ENCODE measurements around the gene BPHL.
"Not testable (repeated sequence)": the region's sequence is repeated elsewhere in the genome, so short reads cannot be mapped to it uniquely, and the experiment has no call there.

The BPHL gene

DNA sequence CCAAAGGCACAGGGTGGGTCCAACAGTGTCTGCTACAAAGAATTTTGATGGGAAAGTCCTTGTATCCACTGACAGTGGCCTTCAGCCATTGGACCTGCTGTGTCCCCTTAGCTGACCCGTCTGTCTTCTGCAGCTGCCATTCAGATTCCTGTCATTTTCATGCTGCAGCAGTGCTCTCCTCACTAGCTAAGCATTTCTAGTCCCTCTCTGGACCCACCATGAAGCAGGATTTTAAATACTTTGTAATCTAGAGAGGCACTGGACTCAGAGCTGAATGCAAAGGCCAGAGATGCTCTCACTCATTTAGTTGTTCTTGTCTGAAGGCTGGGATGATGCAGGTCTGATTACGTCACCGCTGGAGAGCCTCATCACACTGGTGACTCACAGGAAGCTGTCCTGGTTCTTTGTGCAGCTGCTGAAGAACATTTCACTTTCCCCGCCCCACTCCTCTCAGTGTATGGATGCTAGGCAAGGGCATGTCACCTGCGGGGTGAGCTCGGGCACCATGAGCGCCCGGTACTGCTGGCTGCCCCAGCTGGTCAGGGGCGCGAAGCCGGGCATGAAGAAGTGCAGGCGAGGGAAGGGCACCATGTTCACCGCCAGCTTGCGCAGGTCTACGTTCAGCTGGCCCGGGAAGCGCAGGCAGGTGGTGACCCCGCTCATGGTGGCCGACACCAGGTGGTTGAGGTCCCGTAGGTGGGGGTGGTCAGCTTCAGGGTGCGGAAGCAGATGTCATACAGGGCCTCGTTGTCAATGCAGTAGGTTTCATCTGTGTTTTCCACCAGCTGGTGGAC is 58.2 kb downstream of the BPHL start:
- no peak for DNase-seq (ENCODE audit: low read depth in 2 of 2, low spot score in 1 of 2)

DNA sequence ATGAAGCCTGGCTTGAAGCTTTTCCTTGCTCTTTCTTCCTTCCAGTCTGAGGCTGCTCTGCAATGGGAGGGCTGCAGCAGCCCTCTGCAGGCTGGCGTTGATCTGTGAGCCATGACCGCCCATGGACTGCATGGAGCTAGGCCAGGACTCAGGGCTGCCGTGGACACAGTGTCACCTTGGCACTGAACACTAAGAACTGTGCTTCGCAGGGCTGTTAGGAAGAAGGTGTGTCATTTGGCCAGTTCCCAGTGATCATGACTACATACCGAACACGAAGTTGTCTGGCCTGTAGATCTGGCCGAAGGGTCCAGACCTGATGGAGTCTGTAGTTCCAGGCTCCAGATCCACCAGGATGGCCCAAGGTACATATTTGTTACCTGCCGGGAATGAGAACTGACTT is 60.2 kb downstream of the BPHL start:
- DNase-seq (ENCODE audit: low read depth in 2 of 2, low spot score in 1 of 2) = not testable (repeated sequence)

DNA sequence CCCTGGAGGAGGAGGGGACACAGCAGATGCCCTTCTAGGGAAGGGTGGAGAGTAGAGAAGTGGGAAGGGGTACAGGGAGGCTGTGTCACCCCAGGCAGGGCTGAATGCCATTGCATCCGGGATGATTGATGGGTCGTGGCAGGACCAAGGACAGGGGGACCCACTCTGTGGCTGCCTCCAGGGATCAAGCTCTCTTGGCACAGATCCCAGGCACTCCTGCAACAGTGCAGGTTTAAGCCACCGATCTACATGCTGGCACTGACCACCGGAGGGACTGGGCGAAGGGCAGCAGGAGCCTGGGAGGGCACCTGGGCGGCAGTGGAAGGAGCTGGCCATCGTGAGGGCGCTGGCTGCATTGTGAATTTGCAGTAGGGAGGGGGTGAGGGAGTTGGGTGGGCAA is 61.4 kb downstream of the BPHL start:
- DNase-seq (ENCODE audit: low read depth in 2 of 2, low spot score in 1 of 2) = not testable (repeated sequence)

DNA sequence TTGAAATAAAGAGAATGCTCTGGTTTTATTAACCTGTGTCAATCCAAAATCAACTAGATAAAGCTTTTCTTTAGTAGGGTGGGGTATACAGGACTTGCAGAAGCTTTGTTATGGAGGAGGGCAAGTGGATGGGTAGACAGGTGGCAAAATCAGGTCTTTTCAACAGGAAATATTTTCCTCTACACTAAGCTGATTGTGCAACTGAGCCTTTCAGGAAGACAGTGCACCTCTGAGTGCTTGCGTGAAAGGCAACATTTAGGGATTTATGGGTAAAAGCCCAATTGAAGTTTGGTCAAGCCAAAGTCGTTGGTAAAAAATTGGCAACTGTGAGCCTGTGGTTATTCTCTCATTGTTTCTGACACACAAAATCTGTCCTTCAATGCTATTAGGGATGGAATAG is 62.6 kb downstream of the BPHL start:
- no peak for DNase-seq (ENCODE audit: low read depth in 2 of 2, low spot score in 1 of 2)

DNA sequence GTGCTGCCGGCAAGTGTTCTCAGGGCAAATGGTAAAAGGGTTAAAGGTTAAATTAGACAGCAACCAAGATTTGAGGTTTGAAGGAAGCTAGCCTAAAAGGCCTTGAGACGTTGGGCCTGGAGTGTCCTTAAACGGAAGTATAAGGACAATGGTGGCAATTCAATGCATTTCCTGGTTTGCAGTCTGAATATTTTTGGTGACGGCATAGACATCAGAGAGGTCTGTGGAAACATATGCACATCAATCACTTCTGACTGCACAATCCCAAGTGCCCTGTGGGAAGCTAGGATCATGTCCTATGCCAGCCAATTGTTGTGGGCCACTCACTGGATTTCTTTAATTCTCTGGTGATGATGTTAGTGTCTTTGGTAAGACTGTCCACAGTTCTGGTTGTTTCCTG is 64.6 kb downstream of the BPHL start:
- DNase-seq (ENCODE audit: low read depth in 2 of 2, low spot score in 1 of 2) = no peak

DNA sequence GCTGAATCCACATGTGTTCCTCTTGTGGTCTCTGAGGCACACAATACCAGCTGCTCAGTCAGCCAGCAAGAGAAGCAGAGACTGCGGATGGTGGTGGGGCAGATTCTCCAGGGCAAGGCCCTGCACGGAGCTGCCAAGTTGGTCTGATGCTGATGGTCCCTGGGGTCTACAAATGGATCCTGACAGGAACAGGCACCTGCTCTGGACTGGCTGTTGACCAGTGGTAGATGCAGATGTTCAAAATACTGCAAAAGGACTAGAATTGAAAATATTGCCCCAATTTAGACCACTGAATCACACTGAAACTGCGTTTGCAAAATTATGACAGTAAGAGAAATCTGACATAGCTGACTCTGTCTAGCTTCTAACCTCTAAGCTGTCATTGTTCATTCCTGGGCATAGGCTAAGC is 68.5 kb downstream of the BPHL start:
- no peak for DNase-seq (ENCODE audit: low read depth in 2 of 2, low spot score in 1 of 2)

DNA sequence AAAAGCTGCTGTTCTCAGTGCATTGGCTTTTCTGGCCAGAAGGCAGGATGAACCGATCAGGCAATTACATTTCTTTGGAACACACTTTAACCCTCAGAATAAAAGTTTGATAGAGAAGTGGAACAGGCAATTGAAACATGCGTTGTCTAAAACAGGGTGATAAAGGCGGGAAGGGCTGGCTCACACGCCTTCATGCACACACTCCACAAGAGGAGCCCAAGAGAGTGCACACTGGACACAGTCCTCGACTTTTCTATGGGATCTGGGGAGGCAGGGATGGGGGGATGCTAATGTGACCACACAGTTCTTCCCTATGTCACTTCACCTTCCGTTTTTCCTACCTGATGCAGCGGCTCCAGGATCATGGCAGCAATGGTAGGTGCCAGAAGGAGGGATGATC is 69.8 kb downstream of the BPHL start:
- DNase-seq (ENCODE audit: low read depth in 2 of 2, low spot score in 1 of 2) = no peak

DNA sequence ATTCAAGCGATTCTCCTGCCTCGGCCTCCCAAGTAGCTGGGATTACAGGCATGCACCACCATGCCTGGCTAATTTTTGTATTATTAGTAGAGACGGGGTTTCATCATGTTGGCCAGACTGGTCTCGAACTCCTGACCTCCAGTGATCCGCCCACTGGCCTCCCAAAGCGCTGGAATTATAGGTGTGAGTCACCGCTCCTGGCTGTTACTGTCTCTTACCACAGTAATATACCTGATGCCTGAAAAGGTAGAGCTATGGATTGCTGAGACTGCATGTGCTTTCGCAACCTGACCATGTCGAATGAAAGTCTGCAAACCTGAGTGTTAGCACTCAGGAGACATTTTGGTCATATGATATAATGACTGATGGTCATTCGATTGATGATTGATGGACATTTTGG is 70.7 kb downstream of the BPHL start:
- DNase-seq (ENCODE audit: low read depth in 2 of 2, low spot score in 1 of 2) = not testable (repeated sequence)

DNA sequence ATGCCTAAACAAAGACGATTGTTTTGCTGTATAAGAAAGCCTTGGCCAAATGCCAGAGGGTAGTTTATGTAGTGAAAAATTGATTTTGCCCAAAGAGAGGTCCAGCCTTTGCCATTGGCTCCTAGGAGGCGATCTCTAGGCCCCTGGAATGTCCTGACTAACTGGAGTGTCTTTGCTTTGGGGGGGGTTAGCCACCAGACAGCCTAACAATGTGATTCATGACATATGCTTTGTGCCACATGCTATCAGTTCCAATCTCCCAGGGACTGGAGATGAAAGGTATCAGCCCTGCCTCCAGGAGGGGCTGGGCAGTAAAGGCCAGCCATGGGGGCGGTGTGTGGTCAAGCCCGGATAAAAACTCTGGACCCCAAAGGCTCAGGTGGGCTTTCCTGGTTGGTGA is 71.5 kb downstream of the BPHL start:
- DNase-seq (ENCODE audit: low read depth in 2 of 2, low spot score in 1 of 2) = no peak

DNA sequence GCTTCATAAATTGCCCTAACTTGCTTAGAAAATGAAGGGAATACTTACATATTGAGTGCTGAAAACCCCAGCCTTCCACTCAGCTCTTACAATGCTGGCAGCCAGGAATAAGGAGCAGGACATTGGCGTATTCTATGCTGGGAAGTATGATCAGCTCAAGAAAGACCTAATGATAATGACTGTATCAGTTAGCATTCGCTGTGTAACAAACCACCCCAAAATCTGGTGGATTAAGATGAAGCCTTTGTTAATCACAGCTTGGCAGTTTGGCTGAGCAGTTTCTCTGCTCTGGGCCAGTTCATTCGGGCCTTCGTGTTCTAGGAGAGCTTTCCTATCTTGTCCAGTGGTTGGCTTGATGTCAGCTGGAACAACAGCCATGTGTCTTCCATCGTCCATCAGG is 72.3 kb downstream of the BPHL start:
- DNase-seq (ENCODE audit: low read depth in 2 of 2, low spot score in 1 of 2) = no peak

DNA sequence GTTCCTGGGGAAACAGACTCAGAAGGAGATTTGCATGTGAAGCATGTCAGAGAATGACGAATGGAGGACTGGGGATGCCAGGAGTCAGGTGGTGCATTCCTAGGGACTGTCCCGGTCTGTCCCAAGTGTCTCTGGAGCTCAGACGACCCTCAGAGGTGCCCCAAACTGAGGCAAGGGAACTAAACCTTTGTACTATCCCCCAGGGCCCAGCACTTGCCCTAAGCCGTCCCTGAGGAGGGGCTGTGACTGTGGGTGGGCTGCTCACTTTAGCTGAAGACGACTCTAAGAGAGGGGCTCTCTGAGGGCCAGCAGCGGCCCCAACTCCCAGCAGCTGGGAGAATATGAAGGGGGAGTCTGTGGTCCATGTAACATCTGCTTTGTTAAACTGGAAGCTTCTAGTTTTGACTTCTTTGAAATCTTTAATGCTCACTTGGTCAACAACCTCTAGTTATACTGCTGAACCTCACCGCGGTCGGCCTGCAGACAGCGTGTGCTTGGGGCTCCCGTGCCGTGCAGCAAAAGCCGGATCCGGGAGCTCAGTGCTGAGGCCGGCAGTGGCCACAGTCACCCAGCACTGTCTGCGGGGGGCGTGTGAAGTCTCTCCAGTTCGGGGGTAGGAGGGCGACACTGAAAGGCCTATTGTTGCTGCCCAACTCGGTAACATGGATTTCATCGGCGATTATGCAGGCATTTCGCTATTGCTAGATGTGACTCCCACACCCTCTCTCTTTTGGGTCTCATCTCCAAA is 74.8 kb downstream of the BPHL start:
- DNase-seq (ENCODE audit: low read depth in 2 of 2, low spot score in 1 of 2) = no peak

DNA sequence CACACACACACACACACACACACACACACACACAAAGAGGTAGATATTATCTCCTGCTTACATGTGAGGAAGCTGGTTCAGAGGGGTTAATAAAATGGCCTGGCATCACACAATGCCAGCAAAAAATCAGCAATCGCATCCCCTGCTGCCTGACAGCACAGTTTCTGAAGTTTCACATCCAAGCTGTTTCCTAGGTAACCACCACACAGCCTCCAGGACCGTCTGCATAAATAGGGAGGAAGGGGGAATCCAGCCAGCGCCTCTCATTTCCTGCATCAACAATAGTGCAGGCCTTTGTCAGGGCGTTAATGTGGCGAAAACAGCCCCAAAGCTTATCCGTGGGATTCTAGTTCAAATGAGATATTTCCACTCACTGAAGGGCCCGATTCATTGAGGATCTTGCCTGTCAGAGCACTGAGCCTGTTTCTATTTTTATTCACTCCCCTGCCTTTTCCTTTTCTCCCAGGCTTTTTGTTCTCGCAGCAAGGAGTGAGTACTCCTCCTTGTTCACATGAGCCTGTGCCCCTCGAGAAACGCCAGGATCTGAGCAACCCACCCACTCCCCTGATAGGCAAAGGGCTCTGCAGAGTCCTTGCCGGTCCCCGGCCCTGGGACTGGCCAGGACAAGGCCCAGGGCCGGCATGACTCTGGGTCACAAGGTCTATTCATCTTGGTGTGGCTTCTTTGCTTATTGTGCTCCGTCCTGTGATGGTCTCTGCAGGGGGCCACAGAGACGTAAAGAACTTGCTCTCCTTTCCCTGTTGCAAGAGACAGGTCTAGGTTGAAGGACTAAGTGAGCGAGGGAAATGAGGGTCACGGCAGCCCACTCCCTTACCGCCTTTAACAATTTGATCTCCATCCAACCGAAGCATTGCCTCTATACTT is 76.3 kb downstream of the BPHL start:
- no peak for DNase-seq (ENCODE audit: low read depth in 2 of 2, low spot score in 1 of 2)

DNA sequence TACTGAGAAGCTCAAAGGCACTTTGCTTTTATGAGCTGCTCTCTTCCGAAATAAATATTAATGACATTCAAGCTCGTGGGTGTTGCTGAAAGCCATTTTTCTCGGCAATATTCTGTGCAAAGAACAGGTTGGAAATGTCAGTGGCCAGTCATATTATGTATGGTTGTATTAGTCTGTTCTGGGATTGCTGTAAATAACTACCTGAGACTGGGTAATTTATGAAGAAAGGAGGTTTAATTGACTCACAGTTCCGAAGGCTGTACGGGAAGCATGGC is 76.8 kb downstream of the BPHL start:
- DNase-seq (ENCODE audit: low read depth in 2 of 2, low spot score in 1 of 2) = no peak

DNA sequence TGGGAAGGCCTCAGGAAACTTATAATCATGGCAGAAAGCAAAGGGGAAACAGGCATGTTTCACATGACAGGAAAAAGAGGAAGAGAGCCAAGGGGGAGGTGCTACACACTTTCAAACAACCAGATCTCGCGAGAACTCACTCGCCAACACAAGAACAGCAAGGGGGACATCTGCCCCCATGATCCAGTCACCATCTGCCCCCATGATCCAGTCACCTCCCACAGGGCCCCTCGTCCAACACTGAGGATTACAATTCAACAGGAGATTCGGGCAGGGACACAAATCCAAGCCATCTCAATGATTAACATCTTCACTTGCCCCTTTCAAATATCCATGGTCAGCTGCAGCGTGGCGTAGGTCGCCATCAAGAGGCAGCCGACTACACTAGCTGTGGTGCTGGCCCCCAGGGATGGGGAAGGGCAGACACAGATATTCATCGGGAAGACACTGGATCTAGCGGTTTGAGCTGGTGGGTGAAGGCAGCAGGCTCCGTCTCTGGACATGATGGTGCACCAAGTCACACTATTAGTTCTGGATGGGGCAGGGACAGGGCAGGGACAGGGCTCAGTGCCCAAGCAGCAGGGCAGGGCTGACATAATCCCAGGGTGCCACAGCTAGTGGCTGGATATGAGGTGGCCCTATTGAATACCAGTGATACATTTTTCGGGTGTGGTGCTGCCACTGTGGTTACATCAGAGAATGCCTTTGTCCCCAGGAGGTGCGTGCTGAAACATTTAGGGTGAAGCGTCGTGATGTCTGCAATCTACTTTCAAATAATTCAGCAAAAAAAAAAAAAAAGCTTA is 77.4 kb downstream of the BPHL start:
- DNase-seq (ENCODE audit: low read depth in 2 of 2, low spot score in 1 of 2) = no peak

DNA sequence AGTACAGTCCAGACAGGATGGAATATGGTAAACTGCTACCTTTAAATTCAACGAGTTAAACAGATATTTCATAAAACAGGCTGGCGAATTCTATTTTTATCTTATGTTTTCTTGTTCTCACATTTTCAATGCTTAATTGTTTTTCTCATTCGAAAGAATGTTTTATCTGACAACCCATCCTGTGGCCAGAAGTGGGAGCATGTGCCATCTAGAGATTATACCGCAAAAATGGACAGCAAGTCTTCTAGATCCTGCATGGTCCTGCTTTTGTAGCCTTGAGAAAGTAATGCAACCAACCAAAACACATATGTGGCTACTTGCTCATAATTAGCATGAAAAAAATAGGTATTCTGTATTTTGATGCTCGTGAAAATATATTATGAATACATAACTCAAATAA is 78.3 kb downstream of the BPHL start:
- no peak for DNase-seq (ENCODE audit: low read depth in 2 of 2, low spot score in 1 of 2)

DNA sequence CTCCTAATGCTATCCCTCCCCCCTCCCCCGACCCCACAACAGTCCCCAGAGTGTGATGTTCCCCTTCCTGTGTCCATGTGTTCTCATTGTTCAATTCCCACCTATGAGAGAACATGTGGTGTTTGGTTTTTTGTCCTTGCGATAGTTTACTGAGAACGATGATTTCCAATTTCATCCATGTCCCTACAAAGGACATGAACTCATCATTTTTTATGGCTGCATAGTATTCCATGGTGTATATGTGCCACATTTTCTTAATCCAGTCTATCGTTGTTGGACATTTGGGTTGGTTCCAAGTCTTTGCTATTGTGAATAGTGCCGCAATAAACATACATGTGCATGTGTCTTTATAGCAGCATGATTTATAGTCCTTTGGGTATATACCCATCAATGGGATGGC is 79.2 kb downstream of the BPHL start:
- DNase-seq (ENCODE audit: low read depth in 2 of 2, low spot score in 1 of 2) = not testable (repeated sequence)

DNA sequence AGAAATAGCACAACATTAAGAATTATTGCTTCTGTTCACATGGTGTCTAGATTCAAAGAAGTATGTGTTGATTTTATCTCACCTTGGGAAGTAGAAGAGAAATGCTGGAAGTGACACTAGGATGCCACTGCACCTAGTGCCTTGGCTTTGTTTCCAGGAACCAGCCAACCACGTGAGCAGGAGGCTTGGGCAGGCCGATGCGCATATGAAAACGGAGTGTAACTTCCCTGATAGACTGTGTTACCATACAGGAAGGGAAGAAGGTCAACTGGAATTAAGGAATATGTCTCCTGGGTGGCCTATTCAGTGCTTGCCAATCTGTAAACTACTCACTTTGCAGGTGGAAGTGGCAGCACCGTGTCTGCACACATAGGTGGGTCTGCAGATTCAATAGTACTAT is 80.9 kb downstream of the BPHL start:
- no peak for DNase-seq (ENCODE audit: low read depth in 2 of 2, low spot score in 1 of 2)

DNA sequence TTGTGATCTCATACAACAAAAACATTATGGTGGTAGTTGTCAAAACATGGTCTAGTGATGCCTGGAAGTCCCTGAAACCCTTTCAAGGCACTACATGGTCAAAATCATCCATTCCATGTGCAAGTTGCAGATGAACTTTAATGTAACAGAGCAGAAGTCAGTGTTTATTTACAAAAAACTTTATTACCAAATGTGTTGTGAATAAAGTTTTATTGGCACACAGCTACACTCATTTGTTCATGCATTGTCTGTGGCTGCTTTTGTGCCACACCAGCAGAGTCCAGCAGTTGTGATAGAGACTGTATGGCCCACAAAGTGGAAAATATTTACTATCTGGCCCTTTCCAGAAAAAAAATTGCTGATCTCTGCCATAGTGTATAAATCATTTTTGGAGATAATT is 82.2 kb downstream of the BPHL start:
- no peak for DNase-seq (ENCODE audit: low read depth in 2 of 2, low spot score in 1 of 2)

DNA sequence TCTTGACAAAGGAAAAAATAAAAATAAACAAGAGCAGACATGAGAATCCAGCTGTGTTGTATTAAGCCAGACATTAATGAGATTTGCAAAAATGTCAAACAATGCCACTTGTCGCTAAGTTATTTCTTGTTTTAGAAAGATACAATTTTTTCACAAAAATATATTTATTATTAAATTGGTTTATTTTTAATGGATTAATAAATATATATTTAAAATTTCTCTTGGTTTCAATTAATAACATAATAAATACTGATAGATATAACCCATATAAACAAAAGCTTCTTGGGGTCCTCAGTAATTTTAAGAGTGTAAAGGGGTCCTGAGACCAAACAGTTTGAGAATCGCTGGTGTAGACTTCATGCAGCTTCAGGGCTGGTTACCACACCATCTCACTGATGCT is 82.9 kb downstream of the BPHL start:
- no peak for DNase-seq (ENCODE audit: low read depth in 2 of 2, low spot score in 1 of 2)
